GM18519 (cell line): ENCODE data around the gene IMMP2L.

Source experiments
- ATAC-seq: cut with Tn5 transposase; IDR thresholded peaks from one replicate; pipeline ENCODE4 v1.9.1; 2021; ENCODE audit warnings: mild to moderate bottlenecking, moderate library complexity; ENCODE audit not compliant: unreplicated experiment, low FRiP score

The IMMP2L gene

GRCh38 chr7:110857106-110857505, 705.2 kb downstream of the IMMP2L start:
- no peak for ATAC-seq

DNA sequence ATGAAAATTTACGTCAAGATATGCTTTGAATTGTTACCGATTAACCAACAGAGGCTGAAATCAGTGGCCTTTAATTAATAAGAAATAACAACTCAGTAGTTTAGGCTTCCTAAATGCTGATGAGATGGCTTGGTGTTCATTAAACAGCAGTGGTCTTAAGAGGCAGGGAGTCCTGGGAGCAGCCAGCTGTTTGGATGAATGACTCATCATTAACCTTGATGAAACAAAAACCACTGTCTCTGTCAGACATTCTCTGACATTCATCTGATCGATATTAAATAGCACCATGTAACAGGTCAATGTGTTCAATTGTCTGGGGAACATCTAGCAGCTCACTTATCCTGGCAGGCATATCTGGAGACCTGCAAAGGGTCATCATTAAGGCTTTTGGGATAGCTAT, 705.6 kb downstream of the IMMP2L start:
- no peak for ATAC-seq

GRCh38 chr7:110854651-110855050, 707.6 kb downstream of the IMMP2L start:
- no peak for ATAC-seq

GRCh38 chr7:110854166-110854565, 708.1 kb downstream of the IMMP2L start:
- ATAC-seq, result no peak

- ATAC-seq, result no peak
Observed at GRCh38 chr7:110853263-110853662, 709.0 kb downstream of the IMMP2L start.

GRCh38 chr7:110852156-110852940, 709.9 kb downstream of the IMMP2L start:
- ATAC-seq, result no peak

DNA sequence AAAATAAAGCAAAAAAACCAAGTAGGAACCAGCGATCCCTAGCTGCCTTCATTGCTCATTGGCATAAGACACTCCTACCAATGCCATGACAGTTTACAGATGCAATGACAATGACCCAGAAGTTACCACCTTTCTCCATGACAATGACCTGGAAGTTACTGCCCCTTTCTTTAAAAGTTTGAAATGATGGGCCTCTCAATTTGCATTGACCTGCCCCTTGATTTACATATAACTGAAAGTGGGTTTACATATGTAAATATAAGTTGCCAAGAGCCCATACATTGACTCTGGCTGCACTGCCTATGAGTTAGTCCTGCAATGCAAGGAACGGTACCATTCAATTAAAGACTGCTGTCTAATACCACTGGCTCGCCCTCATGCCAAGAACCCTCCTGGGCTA, 712.1 kb downstream of the IMMP2L start:
- ATAC-seq, result no peak

DNA sequence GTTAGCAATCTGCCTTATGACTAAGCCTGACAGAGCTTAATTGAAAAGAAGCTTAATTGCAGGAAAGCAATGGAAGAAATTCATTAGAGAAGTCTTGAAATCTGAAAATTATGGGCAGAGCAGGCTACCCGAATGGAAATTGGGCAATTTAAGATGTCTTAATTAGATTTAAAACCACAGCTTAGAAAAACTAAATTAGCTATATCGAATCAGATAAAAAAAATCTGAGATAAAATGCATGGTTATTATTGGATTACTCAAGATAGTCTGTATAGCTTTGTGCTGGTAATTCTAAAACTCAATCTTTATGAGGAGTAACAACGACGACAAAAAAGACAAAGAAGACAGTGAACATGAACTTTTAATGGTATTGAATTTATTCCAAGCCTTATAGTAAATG, 719.5 kb downstream of the IMMP2L start:
- no peak for ATAC-seq

- ATAC-seq, result no peak
Observed at GRCh38 chr7:110841840-110842545, 720.3 kb downstream of the IMMP2L start.

DNA sequence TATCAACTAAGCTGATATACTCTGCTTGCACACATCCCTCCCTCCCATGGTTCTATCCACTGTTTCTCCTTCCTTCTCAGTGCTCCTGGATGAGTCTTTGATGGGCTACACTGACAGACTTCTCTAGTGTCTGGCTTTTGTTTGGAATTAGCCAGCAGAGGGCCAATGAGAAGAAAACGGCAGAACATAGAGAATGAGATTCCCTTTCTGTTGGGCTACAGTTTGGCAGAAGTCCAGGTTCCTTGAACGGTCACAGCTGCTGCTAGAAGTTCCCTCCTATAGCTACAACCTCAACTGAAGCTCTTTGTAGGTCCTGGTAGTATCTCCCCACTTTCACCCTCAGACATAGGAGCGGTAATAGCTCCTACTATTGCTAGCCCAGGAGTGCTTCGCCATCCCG, 722.4 kb downstream of the IMMP2L start:
- ATAC-seq, result no peak

DNA sequence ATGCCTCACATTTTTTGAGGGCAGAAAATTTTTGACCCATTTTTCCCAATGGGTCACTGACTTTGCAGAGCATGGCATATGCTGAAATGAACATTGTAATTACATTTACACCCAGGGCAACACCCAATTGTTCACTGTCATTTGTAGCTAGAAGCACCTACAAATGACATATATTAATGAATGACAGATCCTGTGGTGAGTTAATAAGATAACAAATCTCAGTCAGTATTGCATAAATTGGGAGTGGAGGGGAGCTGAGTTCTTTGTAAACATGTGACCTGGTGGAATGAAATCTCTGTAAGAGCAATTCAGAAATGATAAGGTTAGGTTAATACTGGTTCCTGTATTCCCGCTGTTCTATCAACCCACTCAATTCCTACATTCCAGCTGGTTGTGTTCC, 726.4 kb downstream of the IMMP2L start:
- ATAC-seq, result no peak

GRCh38 chr7:110835218-110835617, 727.1 kb downstream of the IMMP2L start:
- ATAC-seq, result no peak

GRCh38 chr7:110831419-110831818, 730.9 kb downstream of the IMMP2L start:
- ATAC-seq, result no peak

DNA sequence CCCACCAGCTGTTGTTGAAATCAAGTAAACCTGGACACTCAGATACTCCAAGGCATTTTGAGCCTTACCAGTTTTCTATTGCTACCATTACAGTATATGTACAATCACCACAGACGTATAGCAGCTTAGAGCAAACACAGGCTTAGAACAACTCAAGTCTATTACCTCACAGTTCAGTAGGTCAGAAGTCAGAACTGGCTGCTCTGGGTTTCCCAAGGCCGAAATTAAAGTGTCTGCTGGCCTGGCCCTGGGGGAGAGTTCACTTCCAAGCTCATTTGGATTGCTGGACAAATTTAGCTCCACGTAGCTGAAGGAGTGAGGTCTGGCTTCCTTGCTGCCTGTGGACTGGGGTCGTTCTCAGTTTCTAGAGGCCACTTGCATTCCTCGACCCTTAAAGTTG, 731.5 kb downstream of the IMMP2L start:
- ATAC-seq, result no peak

GRCh38 chr7:110827936-110828335, 734.4 kb downstream of the IMMP2L start:
- ATAC-seq, result no peak

GRCh38 chr7:110827287-110827855, 734.9 kb downstream of the IMMP2L start:
- ATAC-seq, result no peak

GRCh38 chr7:110813986-110814385, 748.3 kb downstream of the IMMP2L start:
- ATAC-seq, result no peak

GRCh38 chr7:110809832-110810231, 752.5 kb downstream of the IMMP2L start:
- ATAC-seq, result no peak

GRCh38 chr7:110808361-110808760, 753.9 kb downstream of the IMMP2L start:
- ATAC-seq, result no peak

DNA sequence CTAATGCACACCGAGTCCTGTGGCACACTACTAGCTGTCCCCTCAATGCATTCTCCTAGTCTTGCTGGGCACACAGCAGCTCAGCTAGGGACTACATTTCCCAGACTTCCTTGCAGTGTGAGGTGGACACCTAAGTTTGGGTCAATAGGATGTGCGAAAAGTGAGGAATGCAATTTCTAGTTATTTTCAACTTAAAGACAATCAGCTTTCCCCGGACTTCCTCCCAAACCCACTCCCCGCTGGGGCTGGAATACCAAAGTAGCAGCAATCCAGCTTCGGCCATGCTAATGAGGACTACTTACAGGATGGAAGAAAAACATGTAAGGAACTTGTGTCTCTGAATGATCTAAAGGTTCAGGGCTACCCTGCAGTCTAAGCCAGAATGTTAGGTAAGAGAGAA, 757.8 kb downstream of the IMMP2L start:
- ATAC-seq, result no peak

GRCh38 chr7:110803602-110804143, 758.6 kb downstream of the IMMP2L start:
- no peak for ATAC-seq
